Stimulated activated CD8-positive, alpha-beta memory T cell treated with anti-CD3 and anti-CD28 coated beads, Interleukin-12 subunit alpha, Interleukin-12 subunit beta, amount 100 ng/mL, for 4 hours (primary cell): Measurements from ENCODE around the gene MCAM.

Experiments
- DNase-seq: peaks from one replicate; pipeline ENCODE4 v3.0.0-alpha.2; 2020; ENCODE audit warnings: low read depth

Gene MCAM

DNA sequence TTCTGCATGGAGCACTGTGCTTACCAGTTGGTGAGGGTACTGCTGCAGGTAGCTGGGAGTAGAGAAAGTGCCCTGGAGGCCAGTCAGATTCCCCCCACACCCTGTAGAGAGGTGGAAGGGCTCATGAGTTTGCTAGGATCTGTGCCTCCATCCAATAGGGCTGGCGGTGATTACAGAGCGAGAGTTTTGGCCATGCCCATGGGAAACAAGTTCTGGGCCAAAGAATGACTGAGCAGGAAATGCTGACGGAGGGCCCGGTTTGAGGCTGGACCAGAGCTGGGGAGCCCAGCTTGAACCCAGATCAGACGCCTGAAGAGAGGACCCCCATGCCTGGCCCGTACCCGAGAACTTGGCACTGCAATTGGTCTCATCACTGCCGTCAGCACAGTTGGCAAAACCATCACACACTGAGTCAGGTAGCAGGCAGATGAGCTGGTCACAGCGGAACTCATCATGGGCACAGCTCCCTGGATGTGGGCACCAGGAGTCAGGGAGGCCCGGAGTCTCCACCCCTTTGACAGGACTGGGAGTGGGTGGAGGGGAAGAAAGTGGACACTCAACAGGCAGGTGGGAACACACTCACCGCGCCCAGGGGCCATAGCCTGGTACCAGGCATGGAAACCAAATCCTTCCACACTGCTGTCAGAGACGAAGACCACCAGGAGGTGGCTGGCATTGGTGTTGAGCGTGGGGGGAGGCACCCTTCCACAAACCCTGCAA is 27.5 kb upstream of the MCAM start:
- no peak for DNase-seq

DNA sequence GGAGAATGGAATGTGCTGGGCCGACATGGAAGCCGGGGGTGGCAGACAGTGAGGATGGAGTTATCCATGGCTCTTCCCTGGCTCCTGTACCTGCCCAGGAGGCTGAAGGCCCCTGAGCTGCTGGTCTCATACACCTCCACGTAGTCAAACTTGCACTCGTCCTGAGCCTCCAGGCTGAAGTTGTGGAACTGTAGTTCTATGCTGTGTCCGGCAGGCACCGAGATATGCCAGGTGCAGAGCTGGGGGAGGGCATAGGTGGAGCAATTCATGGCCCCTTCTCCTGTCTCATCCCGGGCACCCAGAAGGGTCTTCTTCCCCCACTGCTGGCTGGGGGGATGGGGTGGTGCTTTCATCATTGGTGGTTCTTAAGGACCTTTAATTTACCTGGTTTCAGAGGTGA is 26.8 kb upstream of the MCAM start:
- DNase-seq: no peak

DNA sequence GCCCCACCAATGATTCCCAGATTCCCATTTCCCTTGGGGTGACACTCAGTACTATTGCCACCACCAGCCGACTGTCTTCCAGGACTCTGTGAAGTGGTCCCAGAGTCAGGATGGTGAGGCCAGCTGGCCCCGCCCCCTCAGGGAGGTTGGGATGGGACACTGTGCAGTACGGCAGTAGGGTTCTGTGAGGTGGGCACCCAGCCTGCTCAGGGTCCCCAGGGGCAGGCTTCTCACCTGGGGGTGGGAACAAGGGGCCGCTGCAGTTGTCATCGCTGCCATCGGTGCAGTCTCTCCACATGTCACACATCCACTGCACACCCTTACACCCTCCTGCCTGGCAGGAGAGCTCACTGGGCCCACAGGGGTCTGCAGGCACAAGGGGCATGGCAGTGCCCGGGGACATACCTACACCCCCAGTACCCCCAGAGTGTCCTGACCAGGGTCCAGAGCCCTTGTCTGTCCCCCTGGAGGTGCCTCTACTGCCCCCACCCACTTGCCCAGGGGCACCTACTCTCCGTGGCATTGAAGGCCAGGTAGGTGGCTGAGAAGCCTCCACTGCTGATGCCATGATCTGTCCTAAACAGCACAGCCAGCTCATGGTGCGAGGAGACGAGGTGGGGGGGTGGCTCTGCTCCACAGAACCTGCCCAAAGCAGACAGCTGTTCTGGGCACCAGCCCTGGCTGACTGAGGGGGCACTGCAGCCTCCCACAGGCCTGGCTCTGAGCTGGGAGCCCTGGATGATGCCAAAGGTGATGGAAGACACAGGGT is 25.6 kb upstream of the MCAM start:
- DNase-seq: no peak

DNA sequence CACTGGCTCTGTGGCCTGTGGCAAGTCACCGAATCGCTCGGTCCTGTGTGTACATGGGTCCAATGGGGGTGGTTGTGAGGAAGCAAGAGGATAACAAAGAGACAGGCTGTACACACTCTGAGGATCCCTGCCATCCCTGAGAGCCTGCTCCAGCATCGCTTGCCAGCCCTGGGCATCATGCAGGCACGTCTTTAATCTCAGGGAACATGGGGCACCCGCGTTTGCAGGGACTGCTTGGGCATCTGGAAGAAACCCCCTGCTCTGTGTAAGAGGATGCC is 25.0 kb upstream of the MCAM start:
- no peak for DNase-seq

- DNase-seq: no peak
These were observed 24.5 kb upstream of the MCAM start for GRCh38 chr11:119341222-119342022.

DNA sequence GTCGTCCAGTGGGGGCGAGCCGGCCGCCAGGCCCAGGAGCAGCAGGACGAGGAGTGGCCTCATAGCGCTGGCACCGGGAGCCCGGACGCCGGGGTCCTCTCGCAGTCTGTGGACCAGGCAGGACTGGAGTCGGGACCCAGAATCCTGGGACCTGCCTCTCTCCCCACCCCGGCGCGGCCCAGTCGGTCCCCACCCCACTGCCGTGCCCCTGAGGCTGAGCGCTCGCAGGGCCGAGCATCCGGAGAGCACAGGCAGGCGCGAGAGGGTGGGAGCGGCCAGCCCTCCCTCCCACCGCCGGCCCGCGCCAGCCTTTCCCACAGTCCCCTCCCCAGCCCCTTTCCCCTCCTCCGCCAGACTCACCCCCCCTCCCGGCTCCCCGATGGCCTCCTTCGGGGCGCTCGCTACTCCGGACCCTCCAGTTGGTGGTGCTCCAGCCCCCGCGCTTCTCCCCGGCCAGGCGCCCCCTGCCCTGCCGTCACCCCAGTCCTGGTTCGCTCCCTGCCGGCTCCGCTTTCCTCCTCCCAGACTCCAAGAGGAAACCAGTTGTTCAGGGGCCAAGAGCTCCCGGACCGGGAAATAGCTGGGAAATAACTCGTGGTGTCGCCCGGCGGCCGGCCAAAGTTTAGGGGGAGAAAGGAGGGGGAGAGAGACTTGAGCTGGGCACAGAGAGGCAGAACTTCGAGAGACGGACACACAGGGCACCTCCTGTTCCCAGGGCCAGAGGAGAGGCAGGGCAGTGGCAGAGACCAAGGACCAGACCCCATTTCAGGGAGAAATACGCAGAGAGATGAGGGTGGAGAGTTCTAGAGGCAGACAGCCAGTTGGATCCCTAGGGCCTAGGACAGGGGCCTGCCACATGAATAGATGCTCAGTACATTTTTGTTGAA is 23.6 kb upstream of the MCAM start, which contains the start of gene C1QTNF5:
Gene C1QTNF5 (minus strand): TSS at position 549 of the 887 bp plus-strand sequence. CDS start 486 bp downstream, at position 63.
- no peak for DNase-seq

- no peak for DNase-seq
These were observed 22.8 kb upstream of the MCAM start for GRCh38 chr11:119339589-119340334.

- DNase-seq: no peak
These were observed 22.1 kb upstream of the MCAM start for GRCh38 chr11:119338965-119339588.

GRCh38 chr11:119338318-119338890 is 21.5 kb upstream of the MCAM start:
- no peak for DNase-seq

DNA sequence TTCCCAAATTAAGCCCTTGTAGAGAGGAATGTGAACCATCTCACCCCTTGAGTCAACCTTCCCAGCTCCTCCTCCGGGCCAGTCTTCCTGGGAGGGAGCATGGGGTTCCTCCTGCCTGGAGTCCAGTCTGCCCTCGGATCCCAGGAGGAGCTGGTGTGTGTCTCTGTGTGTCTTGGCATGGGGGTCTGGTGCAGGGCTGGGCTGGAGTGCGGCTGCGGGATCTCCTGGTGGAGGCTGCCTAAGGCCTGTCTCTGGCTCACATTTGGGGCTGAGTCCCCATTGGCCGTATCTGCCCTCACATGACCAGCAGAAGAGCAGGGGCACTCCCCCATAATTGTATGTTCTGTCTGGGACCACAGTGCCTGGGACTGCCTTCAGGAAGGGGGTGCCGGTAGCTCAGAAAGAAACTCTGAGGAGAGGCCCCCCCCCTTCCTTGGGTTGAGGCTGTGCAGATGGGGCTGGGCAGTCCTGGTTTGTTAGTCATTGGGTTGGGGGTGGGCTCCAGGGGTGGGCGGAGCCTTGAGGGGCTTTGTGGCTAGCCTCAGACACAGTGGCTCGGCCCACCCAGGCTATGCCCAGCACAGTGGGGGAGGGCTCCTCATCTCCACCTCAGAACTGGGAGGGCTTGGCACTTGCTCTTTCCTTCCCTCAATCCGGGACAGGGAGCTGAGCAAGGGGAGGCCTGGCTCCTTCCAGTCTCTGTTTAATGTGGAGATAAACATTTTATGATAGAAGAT is 20.8 kb upstream of the MCAM start:
- DNase-seq: no peak

DNA sequence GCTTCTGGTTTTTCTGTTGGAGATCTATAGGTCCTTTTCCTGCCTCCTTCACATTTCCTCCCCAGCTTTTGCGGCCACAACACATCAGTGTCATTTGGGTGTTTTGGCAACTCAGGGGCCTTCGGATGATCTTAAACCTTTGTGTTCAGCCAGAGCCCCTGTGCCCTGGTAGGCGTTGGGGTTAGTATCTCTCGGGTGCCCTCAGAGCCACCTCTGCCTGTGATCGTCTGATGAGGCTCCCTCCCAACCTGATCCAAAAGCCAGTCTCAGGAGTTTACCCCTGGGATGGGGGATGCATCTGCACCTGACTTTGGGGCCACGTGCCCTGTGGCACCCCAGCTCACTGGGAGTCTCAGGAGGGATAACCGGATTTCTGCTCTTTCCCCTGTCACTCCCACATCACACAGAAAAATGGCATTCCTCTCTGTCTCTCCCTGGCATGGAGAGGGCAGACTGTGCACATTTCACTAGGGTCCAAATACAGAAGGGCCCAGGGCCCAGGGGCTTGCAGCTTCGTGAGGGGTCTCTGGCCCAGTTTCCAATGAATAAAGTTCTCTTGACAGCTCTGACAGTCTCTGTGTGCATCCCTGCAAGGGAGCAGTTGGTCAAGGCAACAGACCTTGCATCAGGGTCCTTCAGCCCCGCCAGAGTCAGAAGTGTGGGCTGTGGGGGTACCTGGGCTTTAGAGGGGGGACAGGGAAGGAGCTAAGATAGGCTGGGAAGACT is 20.0 kb upstream of the MCAM start:
- DNase-seq: no peak

- no peak for DNase-seq
These were observed 19.0 kb upstream of the MCAM start for GRCh38 chr11:119335655-119336543.

DNA sequence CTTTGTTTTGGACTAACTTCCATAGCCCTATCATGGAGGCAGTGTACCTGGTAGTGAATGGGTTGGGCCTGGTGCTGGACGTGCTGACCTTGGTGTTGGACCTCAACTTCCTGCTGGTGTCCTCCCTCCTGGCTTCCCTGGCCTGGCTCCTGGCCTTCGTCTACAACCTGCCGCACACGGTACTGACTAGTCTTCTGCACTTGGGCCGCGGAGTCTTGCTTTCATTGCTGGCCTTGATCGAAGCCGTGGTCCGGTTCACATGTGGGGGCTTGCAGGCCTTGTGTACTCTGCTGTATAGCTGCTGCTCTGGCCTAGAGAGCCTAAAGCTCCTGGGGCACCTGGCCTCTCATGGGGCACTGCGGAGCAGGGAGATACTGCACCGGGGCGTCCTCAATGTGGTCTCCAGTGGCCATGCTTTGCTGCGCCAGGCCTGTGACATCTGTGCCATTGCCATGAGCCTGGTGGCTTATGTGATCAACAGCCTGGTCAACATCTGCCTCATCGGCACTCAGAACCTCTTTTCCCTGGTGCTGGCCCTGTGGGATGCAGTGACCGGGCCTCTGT is 18.2 kb upstream of the MCAM start:
- no peak for DNase-seq

GRCh38 chr11:119334174-119334930 is 17.4 kb upstream of the MCAM start, which contains the start of gene RNF26:
Gene RNF26 (plus strand): TSS chr11:119334527. CDS start chr11:119335123, 596 bp downstream.
- peak; percentile 81 for DNase-seq

- DNase-seq: no peak
These were observed 15.3 kb upstream of the MCAM start for GRCh38 chr11:119332111-119332765.

DNA sequence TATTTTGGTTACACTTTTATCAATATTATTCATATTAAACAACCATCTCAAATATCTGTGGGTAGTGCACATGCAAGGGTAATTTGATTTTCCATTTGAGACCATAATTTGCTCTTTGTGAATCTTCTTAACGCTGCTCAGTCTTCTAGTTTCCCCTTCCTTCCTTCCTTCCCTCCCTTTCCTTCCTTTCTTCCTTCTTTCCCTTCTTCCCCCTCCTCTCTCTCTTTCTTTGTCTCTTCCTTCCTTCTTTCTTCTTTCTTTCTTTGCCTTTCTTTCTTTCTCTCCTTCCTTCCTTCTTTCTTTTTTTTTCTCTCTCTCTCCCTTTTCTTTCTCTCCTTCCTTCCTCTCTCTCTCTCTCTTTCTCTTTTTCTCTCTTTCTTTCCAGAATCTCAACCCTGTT is 13.3 kb upstream of the MCAM start:
- no peak for DNase-seq
